Measurements from ENCODE around the gene MST1R. TPM values are rescaled to one million over a fixed set of nuclear protein-coding genes. Genes with fewer than 3 reads are reported as not detected.

MST1R gene
- total and polyA plus RNA-seq, 9 of the 15 experiments (the other 6 are each of a cell fraction or from before 2014, with no cell fraction given) = 1.3 to 10.0 (median 3.8) TPM

- TF ChIP-seq GMEB1 (CRISPR knock-in tag; IDR thresholded peaks at IDR 0.05) (0 out of 2 replicates have a peak, but pooled peaks have one; percentile 4), ZBTB11 (CRISPR knock-in tag; IDR thresholded peaks at IDR 0.05) (peak in 1 of 3 experiments; percentile 45; a peak in 2 of 6 replicates), ATF7 (IDR thresholded peaks at IDR 0.05) (peak; percentile 81), HINFP (tag; conservative IDR thresholded peaks at IDR 0.05; ENCODE audit: low read depth) (peak; percentile 91), RBM15 (IDR thresholded peaks at IDR 0.05; ENCODE audit: insufficient read depth, low read length) (no peak), CTBP1 (IDR thresholded peaks at IDR 0.05; ENCODE audit: borderline replicate concordance) (peak; percentile 65), HDAC3 (IDR thresholded peaks at IDR 0.05; ENCODE audit: borderline replicate concordance, partially characterized antibody) (no peak), EP300 (IDR thresholded peaks at IDR 0.05; ENCODE audit: low read length) (0 out of 2 replicates have a peak, but pooled peaks have one; percentile 10), THAP12 (CRISPR knock-in tag; IDR thresholded peaks at IDR 0.05) (no peak; the same call in 1 of the 2 replicates), E2F1 (CRISPR knock-in tag; IDR thresholded peaks at IDR 0.05) (0 out of 2 replicates have a peak, but pooled peaks have one; percentile 28), HES1 (IDR thresholded peaks at IDR 0.05; ENCODE audit: low read depth) (no peak), PHTF2 (CRISPR knock-in tag; IDR thresholded peaks at IDR 0.05) (no peak), CBX1 (IDR thresholded peaks at IDR 0.05; ENCODE audit: low read depth) (peak; percentile 73; the same call in 1 of the 2 replicates)
Measured at GRCh38 chr3:49929291-49930167, 25.9 kb upstream of the MST1R start, which contains the start of gene MON1A (continued).
